ENCODE results near the gene SPRR4. TPM values are rescaled to one million over a fixed set of nuclear protein-coding genes. Genes with fewer than 3 reads are reported as not detected.

The SPRR4 gene
- total RNA-seq, 1 experiment from 2014 or later = not detected

DNA sequence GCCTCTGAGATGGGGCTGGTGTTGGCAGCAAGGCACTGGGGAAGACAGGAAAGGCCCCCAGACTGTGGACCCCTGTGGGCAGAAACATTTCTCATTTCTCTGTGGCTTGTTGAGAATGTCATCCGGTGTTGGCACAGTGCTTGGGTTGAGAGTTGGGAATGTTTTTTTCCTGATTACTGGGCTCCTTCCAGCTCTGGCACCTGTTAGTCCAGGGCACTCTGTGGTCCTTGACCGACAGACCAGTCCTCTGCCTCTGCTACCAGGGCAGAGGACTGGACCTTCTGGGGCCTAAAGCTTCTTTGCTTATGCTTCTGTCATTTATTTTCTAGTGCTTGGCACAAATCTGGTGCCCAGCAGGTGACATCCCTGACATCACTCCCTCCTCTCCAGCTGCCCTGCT, 28.3 kb upstream of the SPRR4 start:
- H2AFZ ChIP-seq (ENCODE audit: low read length) = no peak overlapping the region
- DNase-seq = no peak
- no peak overlapping the region for H3K9ac ChIP-seq (ENCODE audit: low read length)
- H3K4me2 ChIP-seq (ENCODE audit: low read depth, low read length, poor library complexity, severe bottlenecking) = no peak overlapping the region
- no peaks in the 10 kb centered on the region for H4K20me1 ChIP-seq (ENCODE audit: insufficient read depth, low read depth, low read length)
- H3K4me1 ChIP-seq (ENCODE audit: low read length) = no peaks in the 10 kb centered on the region
- H3K36me3 ChIP-seq (ENCODE audit: insufficient read depth, low read length) = no peaks in the 10 kb centered on the region
- no peak overlapping the region for H3K4me3 ChIP-seq (ENCODE audit: low read length)
- H3K27me3 ChIP-seq (ENCODE audit: low read length) = no peaks in the 10 kb centered on the region
- H3K79me2 ChIP-seq (ENCODE audit: low read length) = no peaks in the 10 kb centered on the region
- no peaks in the 10 kb centered on the region for H3K9me2 ChIP-seq (replicated peaks; ENCODE audit: insufficient read depth, low read length)
- H3K9me3 ChIP-seq (ENCODE audit: low read length) = no peaks in the 10 kb centered on the region
- H3K27ac ChIP-seq (ENCODE audit: low read length) = no peak overlapping the region

DNA sequence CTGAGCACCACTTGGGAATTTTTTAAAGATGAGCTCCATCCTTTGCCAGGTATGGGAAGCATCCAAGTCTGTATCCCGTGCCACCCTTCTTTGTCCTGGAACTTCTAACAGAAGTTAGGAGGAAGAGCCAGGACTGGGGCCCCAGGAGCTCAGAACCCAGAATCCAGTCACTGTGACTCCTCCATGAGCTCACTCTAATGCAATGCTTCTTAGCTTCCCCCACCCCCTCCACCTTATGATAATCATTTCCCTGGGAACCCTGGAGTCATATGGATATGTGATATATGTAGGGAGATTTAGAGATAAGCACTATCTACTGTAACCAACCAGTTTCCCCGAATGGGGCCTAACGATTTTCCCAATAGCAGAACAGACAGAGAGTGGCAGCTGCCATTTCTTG, 24.2 kb upstream of the SPRR4 start:
- Histone ChIP-seq H3K36me3 (ENCODE audit: insufficient read depth, low read length) (no peaks in the 10 kb centered on the region), H3K9me2 (replicated peaks; ENCODE audit: insufficient read depth, low read length) (no peaks in the 10 kb centered on the region), H4K20me1 (ENCODE audit: insufficient read depth, low read depth, low read length) (no peaks in the 10 kb centered on the region), H2AFZ (ENCODE audit: low read length) (no peak overlapping the region), H3K9ac (ENCODE audit: low read length) (no peak overlapping the region), H3K27ac (ENCODE audit: low read length) (no peak overlapping the region), H3K4me2 (ENCODE audit: low read depth, low read length, poor library complexity, severe bottlenecking) (no peak overlapping the region), H3K4me3 (ENCODE audit: low read length) (no peak overlapping the region), H3K9me3 (ENCODE audit: low read length) (no peaks in the 10 kb centered on the region), H3K27me3 (ENCODE audit: low read length) (no peaks in the 10 kb centered on the region), H3K4me1 (ENCODE audit: low read length) (no peaks in the 10 kb centered on the region), H3K79me2 (ENCODE audit: low read length) (no peaks in the 10 kb centered on the region)
- no peak for DNase-seq

DNA sequence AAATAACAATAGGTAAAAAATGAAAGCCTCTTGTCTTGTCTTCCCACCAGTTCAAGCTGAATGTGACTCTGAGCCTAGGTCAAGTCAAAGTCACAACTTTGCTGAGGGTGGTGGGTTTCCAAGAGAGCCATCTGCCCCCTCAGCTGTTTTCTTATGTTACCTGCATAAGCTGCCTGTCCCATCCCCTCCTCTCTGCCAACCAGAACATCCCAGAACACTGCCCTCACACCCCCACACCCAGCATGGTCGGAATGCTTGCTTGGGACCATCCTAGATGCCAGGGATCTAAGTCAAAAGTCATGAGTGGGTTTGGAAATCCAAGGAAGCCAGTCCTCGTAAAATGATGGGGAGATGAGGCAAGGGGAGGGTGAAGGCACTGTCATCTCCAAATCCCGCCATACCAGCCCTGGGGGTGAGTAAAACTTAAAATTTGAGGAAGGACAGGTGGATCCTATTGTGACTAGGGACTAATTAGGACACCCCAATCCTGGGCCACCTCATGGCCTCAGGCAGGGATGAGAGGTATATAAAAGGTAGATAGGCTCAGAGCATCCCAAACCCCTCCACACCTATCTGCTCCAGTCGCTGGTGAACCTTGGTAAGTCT, 23.7 kb upstream of the SPRR4 start, which contains the start of gene SPRR5:
Gene SPRR5, plus strand, starts transcription at position 556 of the 606 bp plus-strand sequence. CDS start 1,349 bp downstream, outside the sequence.
- Histone ChIP-seq H4K20me1 (ENCODE audit: insufficient read depth, low read depth, low read length) (no peaks in the 10 kb centered on the region), H3K79me2 (ENCODE audit: low read length) (no peaks in the 10 kb centered on the region), H3K9me3 (ENCODE audit: low read length) (no peaks in the 10 kb centered on the region), H3K9me2 (replicated peaks; ENCODE audit: insufficient read depth, low read length) (no peaks in the 10 kb centered on the region), H3K4me3 (ENCODE audit: low read length) (no peak within 1 kb of the TSS), H2AFZ (ENCODE audit: low read length) (no peak within 1 kb of the TSS), H3K4me1 (ENCODE audit: low read length) (no peaks in the 10 kb centered on the region), H3K9ac (ENCODE audit: low read length) (no peak within 1 kb of the TSS), H3K27me3 (ENCODE audit: low read length) (no peaks in the 10 kb centered on the region), H3K36me3 (ENCODE audit: insufficient read depth, low read length) (no peaks in the 10 kb centered on the region), H3K4me2 (ENCODE audit: low read depth, low read length, poor library complexity, severe bottlenecking) (no peak within 1 kb of the TSS), H3K27ac (ENCODE audit: low read length) (no peak within 1 kb of the TSS)
- DNase-seq = no peak

DNA sequence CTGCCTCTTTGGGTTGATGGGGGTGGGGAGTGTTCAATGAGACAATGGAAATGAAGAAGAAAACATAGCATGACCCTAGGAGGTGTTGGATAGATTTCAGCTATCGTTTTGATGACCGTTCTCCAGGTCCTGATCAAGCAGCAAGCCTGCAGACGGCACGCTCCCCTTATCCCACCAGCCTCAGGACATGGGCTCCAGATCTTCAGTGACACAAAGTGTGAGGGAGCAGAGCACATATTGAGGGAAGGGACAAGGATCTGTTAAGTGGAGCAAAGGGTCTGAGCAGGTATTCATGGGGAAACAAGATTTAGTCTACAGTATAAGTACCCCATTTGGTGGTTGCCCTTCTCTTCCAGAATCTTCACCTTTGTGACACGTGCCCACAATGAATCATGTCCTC, 18.7 kb upstream of the SPRR4 start:
- Histone ChIP-seq H3K9me3 (ENCODE audit: low read length) (no peaks in the 10 kb centered on the region), H2AFZ (ENCODE audit: low read length) (no peak overlapping the region), H3K9me2 (replicated peaks; ENCODE audit: insufficient read depth, low read length) (no peaks in the 10 kb centered on the region), H3K4me3 (ENCODE audit: low read length) (no peak overlapping the region), H4K20me1 (ENCODE audit: insufficient read depth, low read depth, low read length) (no peaks in the 10 kb centered on the region), H3K36me3 (ENCODE audit: insufficient read depth, low read length) (no peaks in the 10 kb centered on the region), H3K27me3 (ENCODE audit: low read length) (no peaks in the 10 kb centered on the region), H3K4me2 (ENCODE audit: low read depth, low read length, poor library complexity, severe bottlenecking) (no peak overlapping the region), H3K27ac (ENCODE audit: low read length) (no peak overlapping the region), H3K79me2 (ENCODE audit: low read length) (no peaks in the 10 kb centered on the region), H3K4me1 (ENCODE audit: low read length) (no peaks in the 10 kb centered on the region), H3K9ac (ENCODE audit: low read length) (no peak overlapping the region)
- no peak for DNase-seq

DNA sequence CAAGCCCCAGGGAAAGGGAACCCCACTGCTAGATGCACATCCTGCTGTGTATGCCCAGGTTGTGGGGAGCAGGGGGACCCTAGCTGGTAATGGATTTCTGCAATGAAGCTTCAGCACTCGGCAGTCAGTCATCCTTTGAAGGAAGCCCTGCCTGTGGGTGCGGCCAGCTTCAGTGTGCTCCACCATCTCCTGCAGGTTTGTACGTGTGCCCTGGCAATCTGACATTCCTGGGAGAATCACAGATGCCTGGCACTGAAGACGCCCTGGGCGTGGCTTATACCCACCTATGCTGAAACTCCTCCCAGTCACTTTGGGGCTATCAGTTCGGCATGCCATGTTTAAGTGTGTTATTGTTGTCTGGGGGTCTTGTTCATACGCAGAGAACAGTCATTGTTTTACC, 16.7 kb upstream of the SPRR4 start:
- Histone ChIP-seq H3K27me3 (ENCODE audit: low read length) (no peaks in the 10 kb centered on the region), H3K4me2 (ENCODE audit: low read depth, low read length, poor library complexity, severe bottlenecking) (no peak overlapping the region), H3K4me3 (ENCODE audit: low read length) (no peak overlapping the region), H2AFZ (ENCODE audit: low read length) (no peak overlapping the region), H3K9me3 (ENCODE audit: low read length) (no peaks in the 10 kb centered on the region), H3K79me2 (ENCODE audit: low read length) (no peaks in the 10 kb centered on the region), H3K36me3 (ENCODE audit: insufficient read depth, low read length) (no peaks in the 10 kb centered on the region), H4K20me1 (ENCODE audit: insufficient read depth, low read depth, low read length) (no peaks in the 10 kb centered on the region), H3K27ac (ENCODE audit: low read length) (no peak overlapping the region), H3K4me1 (ENCODE audit: low read length) (no peaks in the 10 kb centered on the region), H3K9ac (ENCODE audit: low read length) (no peak overlapping the region), H3K9me2 (replicated peaks; ENCODE audit: insufficient read depth, low read length) (no peaks in the 10 kb centered on the region)
- no peak for DNase-seq

DNA sequence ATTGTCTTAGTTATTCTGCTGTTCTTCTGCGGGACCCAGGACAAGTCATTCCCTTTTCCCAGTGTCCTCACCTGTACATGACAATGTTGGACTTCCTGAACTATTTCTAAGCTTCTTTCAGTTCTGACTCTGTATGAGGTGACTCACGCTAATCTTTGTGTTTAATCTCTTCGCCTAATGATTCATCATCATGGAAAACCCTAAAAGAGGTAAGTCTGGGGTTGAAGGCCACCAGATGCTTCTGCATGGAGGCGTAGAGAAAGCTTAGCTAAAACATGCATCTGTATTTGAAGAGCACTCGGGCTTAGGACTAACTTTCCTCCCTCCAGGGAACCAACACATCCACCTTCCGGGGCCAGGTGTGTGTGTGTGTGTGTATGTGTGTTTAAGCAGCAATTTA, 16.0 kb upstream of the SPRR4 start:
- H3K9ac ChIP-seq (ENCODE audit: low read length) = no peak overlapping the region
- DNase-seq = no peak
- H3K4me3 ChIP-seq (ENCODE audit: low read length) = no peak overlapping the region
- H3K4me1 ChIP-seq (ENCODE audit: low read length) = no peaks in the 10 kb centered on the region
- H3K4me2 ChIP-seq (ENCODE audit: low read depth, low read length, poor library complexity, severe bottlenecking) = no peak overlapping the region
- H3K27me3 ChIP-seq (ENCODE audit: low read length) = no peaks in the 10 kb centered on the region
- H4K20me1 ChIP-seq (ENCODE audit: insufficient read depth, low read depth, low read length) = no peaks in the 10 kb centered on the region
- no peaks in the 10 kb centered on the region for H3K79me2 ChIP-seq (ENCODE audit: low read length)
- H3K9me2 ChIP-seq (replicated peaks; ENCODE audit: insufficient read depth, low read length) = no peaks in the 10 kb centered on the region
- H3K27ac ChIP-seq (ENCODE audit: low read length) = no peak overlapping the region
- no peaks in the 10 kb centered on the region for H3K9me3 ChIP-seq (ENCODE audit: low read length)
- no peaks in the 10 kb centered on the region for H3K36me3 ChIP-seq (ENCODE audit: insufficient read depth, low read length)
- no peak overlapping the region for H2AFZ ChIP-seq (ENCODE audit: low read length)

DNA sequence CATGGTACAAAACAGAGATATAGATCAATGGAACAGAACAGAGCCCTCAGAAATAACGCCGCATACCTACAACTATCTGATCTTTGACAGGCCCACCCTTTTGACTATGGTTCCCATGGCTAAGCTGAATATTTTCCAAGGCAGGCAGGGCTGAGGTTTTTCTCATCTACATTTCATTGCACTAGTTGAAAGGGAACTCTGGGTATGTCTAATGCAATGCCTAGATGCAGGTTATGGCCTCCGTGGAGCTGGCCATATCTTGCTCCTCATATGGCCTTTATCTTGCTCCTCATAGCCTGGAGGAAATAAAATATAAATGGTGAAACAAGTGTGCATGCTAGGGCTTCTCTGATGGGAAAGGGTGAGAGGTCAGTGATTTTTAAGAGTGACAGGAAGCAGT, 12.9 kb upstream of the SPRR4 start:
- no peaks in the 10 kb centered on the region for H4K20me1 ChIP-seq (ENCODE audit: insufficient read depth, low read depth, low read length)
- no peak overlapping the region for H3K9ac ChIP-seq (ENCODE audit: low read length)
- peaks cover 9% of the 10 kb centered on the region for H3K4me1 ChIP-seq (ENCODE audit: low read length)
- no peaks in the 10 kb centered on the region for H3K36me3 ChIP-seq (ENCODE audit: insufficient read depth, low read length)
- no peak overlapping the region for H3K27ac ChIP-seq (ENCODE audit: low read length)
- H3K79me2 ChIP-seq (ENCODE audit: low read length) = no peaks in the 10 kb centered on the region
- no peak for DNase-seq
- no peak overlapping the region for H3K4me2 ChIP-seq (ENCODE audit: low read depth, low read length, poor library complexity, severe bottlenecking)
- no peaks in the 10 kb centered on the region for H3K27me3 ChIP-seq (ENCODE audit: low read length)
- H3K9me3 ChIP-seq (ENCODE audit: low read length) = no peaks in the 10 kb centered on the region
- no peak overlapping the region for H3K4me3 ChIP-seq (ENCODE audit: low read length)
- H2AFZ ChIP-seq (ENCODE audit: low read length) = no peak overlapping the region
- no peaks in the 10 kb centered on the region for H3K9me2 ChIP-seq (replicated peaks; ENCODE audit: insufficient read depth, low read length)

DNA sequence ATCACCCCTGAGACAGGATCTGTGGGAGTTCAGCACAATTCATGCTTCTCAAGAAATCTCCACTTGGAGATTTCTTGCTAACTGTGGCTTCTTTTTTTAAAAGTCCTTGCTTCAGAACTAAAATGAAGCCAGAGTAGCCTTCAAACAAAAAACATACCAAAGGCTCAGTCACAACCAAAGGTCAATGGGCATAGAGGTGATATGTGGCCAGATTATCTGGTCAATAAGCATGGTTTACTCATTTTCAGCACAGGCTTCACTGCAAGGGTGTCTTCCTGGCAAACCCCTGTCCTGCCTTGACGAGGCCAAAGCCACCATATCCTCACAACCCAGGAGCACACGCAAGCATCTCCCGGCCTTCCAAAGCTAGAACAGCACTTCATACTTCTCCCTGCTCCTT, 11.2 kb upstream of the SPRR4 start:
- no peak overlapping the region for H3K4me2 ChIP-seq (ENCODE audit: low read depth, low read length, poor library complexity, severe bottlenecking)
- no peak overlapping the region for H2AFZ ChIP-seq (ENCODE audit: low read length)
- no peaks in the 10 kb centered on the region for H3K27me3 ChIP-seq (ENCODE audit: low read length)
- peaks cover 9% of the 10 kb centered on the region for H3K4me1 ChIP-seq (ENCODE audit: low read length)
- no peaks in the 10 kb centered on the region for H3K9me3 ChIP-seq (ENCODE audit: low read length)
- H3K4me3 ChIP-seq (ENCODE audit: low read length) = no peak overlapping the region
- DNase-seq = no peak
- no peak overlapping the region for H3K27ac ChIP-seq (ENCODE audit: low read length)
- no peaks in the 10 kb centered on the region for H3K36me3 ChIP-seq (ENCODE audit: insufficient read depth, low read length)
- no peaks in the 10 kb centered on the region for H4K20me1 ChIP-seq (ENCODE audit: insufficient read depth, low read depth, low read length)
- no peaks in the 10 kb centered on the region for H3K9me2 ChIP-seq (replicated peaks; ENCODE audit: insufficient read depth, low read length)
- no peak overlapping the region for H3K9ac ChIP-seq (ENCODE audit: low read length)
- H3K79me2 ChIP-seq (ENCODE audit: low read length) = no peaks in the 10 kb centered on the region

All from Karpas-422 (cell line).